Upper lobe of right lung (tissue), 1 donor: ENCODE results near the gene PROCR. TPM values are rescaled to one million over a fixed set of nuclear protein-coding genes. Genes with fewer than 3 reads are reported as not detected.

Experiments
- ATAC-seq: fragments of 200-7000 bp; cut with Tn5 transposase; one replicate; pipeline ENCODE4 v1.9.1; 2020; ENCODE audit warnings: mild to moderate bottlenecking, moderate library complexity
- DNase-seq: peaks from one replicate; pipeline ENCODE4 v3.0.0-alpha.2; 2020
- H3K27ac ChIP-seq: fragments of 200-600 bp; one replicate; pipeline ENCODE4 v1.8.0; 2022
- H3K27me3 ChIP-seq: fragments of 200-600 bp; one replicate; pipeline ENCODE4 v1.8.0; 2022; ENCODE audit warnings: mild to moderate bottlenecking
- H3K36me3 ChIP-seq: fragments of 200-600 bp; one replicate; pipeline ENCODE4 v1.8.0; 2022
- H3K4me1 ChIP-seq: fragments of 200-600 bp; one replicate; pipeline ENCODE4 v1.8.0; 2022
- H3K4me3 ChIP-seq: fragments of 200-600 bp; one replicate; pipeline ENCODE4 v1.8.0; 2022; ENCODE audit warnings: mild to moderate bottlenecking
- H3K9me3 ChIP-seq: fragments of 200-600 bp; one replicate; pipeline ENCODE4 v1.8.0; 2022
- CTCF ChIP-seq: fragments of 200-600 bp; IDR thresholded peaks from one replicate; pipeline ENCODE4 v1.8.0; 2022; ENCODE audit warnings: antibody characterized with exemption
- intact Hi-C: fragments of 100-400 bp; cut with DNase I; formaldehyde crosslinking; loops from one replicate; pipeline ENCODE4 v1.11.0; 2022
- total RNA-seq: library from RNA; stranded (reverse); fragmentation: NEBNext Ultra II Directional; extraction: Animal tissue kit (Norgen Biotek cat#: 25700); gene quantifications from one replicate; pipeline ENCODE4 v1.2.1, GENCODE V29; 2021
- donor health status: DM: no; HTN: yes; CAD: no; lungs with severe emphysema.

The PROCR gene
- total RNA-seq, 1 donor from 2014 or later, result 20.4 TPM

- Histone ChIP-seq H3K4me1 (peaks cover 16% of the 10 kb centered on the region), H3K9me3 (no peaks in the 10 kb centered on the region), H3K36me3 (peaks cover 5% of the 10 kb centered on the region), H3K27me3 (no peaks in the 10 kb centered on the region), H3K27ac (no peak overlapping the region), H3K4me3 (no peak overlapping the region)
- ATAC-seq (no peak), DNase-seq (no peak)
- intact Hi-C loops, result no loop called here
- no peak for TF ChIP-seq CTCF
These were observed 1.8 kb downstream of the PROCR start for GRCh38 chr20:35173576-35174192.

- H3K9me3 ChIP-seq, result no peaks in the 10 kb centered on the region
- intact Hi-C loops, result no loop called here
- no peak for TF ChIP-seq CTCF
- no peaks in the 10 kb centered on the region for H3K27me3 ChIP-seq
- ATAC-seq (peak; percentile 29), DNase-seq (no peak)
- peaks cover 16% of the 10 kb centered on the region for H3K4me1 ChIP-seq
- H3K27ac ChIP-seq, result no peak overlapping the region
- H3K4me3 ChIP-seq, result no peak overlapping the region
- H3K36me3 ChIP-seq, result peaks cover 5% of the 10 kb centered on the region
These were observed 2.8 kb downstream of the PROCR start for GRCh38 chr20:35174458-35175216.

- intact Hi-C loops, result no loop called here
These were observed 4.3 kb downstream of the PROCR start for GRCh38 chr20:35176132-35176531.

GRCh38 chr20:35179292-35180212 lies 7.7 kb downstream of the PROCR start:
- ATAC-seq (no peak), DNase-seq (no peak)
- intact Hi-C loops, result no loop called here
- Histone ChIP-seq H3K36me3 (peaks cover 5% of the 10 kb centered on the region), H3K9me3 (no peaks in the 10 kb centered on the region), H3K4me1 (no peaks in the 10 kb centered on the region), H3K27me3 (no peaks in the 10 kb centered on the region), H3K27ac (no peak overlapping the region), H3K4me3 (no peak overlapping the region)
- no peak for TF ChIP-seq CTCF

More at GRCh38 chr20:35176132-35176531, 4.3 kb downstream of the PROCR start:
- Histone ChIP-seq H3K9me3 (no peaks in the 10 kb centered on the region), H3K27me3 (no peaks in the 10 kb centered on the region), H3K4me1 (peaks cover 15% of the 10 kb centered on the region), H3K27ac (no peak overlapping the region), H3K4me3 (no peak overlapping the region), H3K36me3 (peaks cover 5% of the 10 kb centered on the region)
- no peak for ATAC-seq
- no peak for TF ChIP-seq CTCF
- DNase-seq, result no peak

- intact Hi-C loops, result no loop called here
- DNase-seq (no peak), ATAC-seq (no peak)
These were observed 8.4 kb downstream of the PROCR start for GRCh38 chr20:35180266-35180665.

More at GRCh38 chr20:35180266-35180665, 8.4 kb downstream of the PROCR start:
- Histone ChIP-seq H3K27me3 (no peaks in the 10 kb centered on the region), H3K36me3 (peaks cover 5% of the 10 kb centered on the region), H3K9me3 (no peaks in the 10 kb centered on the region), H3K27ac (no peak overlapping the region), H3K4me1 (no peaks in the 10 kb centered on the region), H3K4me3 (no peak overlapping the region)
- TF ChIP-seq CTCF, result no peak
